GM10266 (cell line): ENCODE data around the gene ADAD2.

Source experiments
- DNase-seq: peaks from one replicate; pipeline ENCODE4 v3.0.0; 2012; ENCODE audit errors: extremely low spot score
- CTCF ChIP-seq: IDR thresholded peaks from 2 replicates; pipeline ENCODE4 v1.5.1; 2012; ENCODE audit warnings: mild to moderate bottlenecking, low read depth; ENCODE audit not compliant: control insufficient read depth, insufficient read depth; ENCODE audit errors: missing control alignments

Gene ADAD2

GRCh38 chr16:84207251-84207650 is 16.3 kb downstream of the ADAD2 start:
- DNase-seq = no peak
- TF ChIP-seq CTCF = no peak

- TF ChIP-seq CTCF = no peak
- DNase-seq = no peak
Measured at GRCh38 chr16:84207879-84208278, 16.9 kb downstream of the ADAD2 start.

- DNase-seq = no peak
- TF ChIP-seq CTCF = no peak
Measured at GRCh38 chr16:84209989-84210388, 19.0 kb downstream of the ADAD2 start.

- no peak for DNase-seq
- TF ChIP-seq CTCF = no peak
Measured at GRCh38 chr16:84212154-84212553, 21.2 kb downstream of the ADAD2 start.

- no peak for TF ChIP-seq CTCF
- DNase-seq = no peak
Measured at GRCh38 chr16:84212631-84213030, 21.7 kb downstream of the ADAD2 start.

- no peak for DNase-seq
Measured at GRCh38 chr16:84214451-84215066, 23.6 kb downstream of the ADAD2 start.

More at GRCh38 chr16:84214451-84215066, 23.6 kb downstream of the ADAD2 start:
- no peak for TF ChIP-seq CTCF
